ENCODE measurements around the gene EXOG. TPM values are rescaled to one million over a fixed set of nuclear protein-coding genes. Genes with fewer than 3 reads are reported as not detected.

Gene EXOG
- total RNA-seq, 1 experiment from 2014 or later, result 8.3 TPM

DNA sequence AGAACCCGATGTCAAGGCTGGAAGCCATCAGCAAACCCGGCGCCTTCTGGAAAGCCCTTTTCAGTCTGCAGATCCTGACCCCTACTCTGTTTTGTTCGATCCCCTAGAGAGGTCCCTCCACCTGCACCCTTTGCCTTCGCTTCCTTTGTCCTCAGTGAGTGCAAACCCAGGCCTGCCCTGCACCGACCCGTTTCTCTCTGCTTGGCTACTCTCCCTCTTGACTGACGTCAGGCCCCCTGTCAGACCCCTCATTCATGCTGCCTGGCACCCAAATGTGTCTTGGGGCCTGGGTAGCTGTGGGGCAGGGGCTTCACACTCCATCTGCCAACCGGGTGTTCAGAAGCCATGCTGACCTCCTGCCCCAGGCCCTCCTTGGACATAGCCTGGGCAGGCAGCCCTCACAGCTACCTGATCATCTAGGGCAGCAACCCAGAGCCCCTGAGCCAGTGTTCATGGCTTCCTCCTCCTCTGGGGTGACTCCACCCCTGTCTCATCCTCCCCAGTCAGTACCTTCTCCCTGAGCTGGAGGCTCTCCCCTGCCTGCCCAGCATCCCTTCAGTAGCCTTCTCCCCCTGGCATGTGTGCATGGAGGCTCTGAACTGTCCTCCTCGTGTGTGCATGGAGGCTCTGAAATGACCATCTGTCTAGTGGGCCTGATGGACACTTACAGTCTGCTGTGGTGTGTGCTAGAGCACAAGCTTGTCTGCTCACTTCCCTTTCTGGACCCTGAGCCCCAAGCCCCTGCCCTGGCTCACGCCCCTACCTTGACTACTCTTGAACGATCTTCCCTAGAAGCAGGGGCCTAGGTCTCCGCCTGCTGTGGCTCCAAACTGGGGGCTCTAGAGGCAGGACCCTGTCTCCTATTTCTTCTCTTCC lies 69.4 kb downstream of the EXOG start:
- no peak for ATAC-seq
- no peaks in the 10 kb centered on the region for H3K27me3 ChIP-seq (ENCODE audit: insufficient read depth, low read length)
- CTCF ChIA-PET, result no interaction called here

More for the DNA sequence above, 69.4 kb downstream of the EXOG start:
- RAD21 ChIA-PET (ENCODE audit: low non-redundant PET in 1 of 2, low total read pairs in 2 of 2, uncharacterized antibody in 2 of 2, unreplicated experiment in 2 of 2), result no interaction called here
- no peaks in the 10 kb centered on the region for H3K9me2 ChIP-seq (ENCODE audit: insufficient read depth)
- no peak for DNase-seq (ENCODE audit: low read depth, low spot score)
- no peaks in the 10 kb centered on the region for H3K36me3 ChIP-seq (ENCODE audit: control insufficient read depth in 1 of 2, insufficient read depth in 2 of 2, low read length in 2 of 2)
- TF ChIP-seq EGR1 (IDR thresholded peaks at IDR 0.05; ENCODE audit: low read depth) (no peak), JUND (IDR thresholded peaks at IDR 0.05) (no peak), YY1 (IDR thresholded peaks at IDR 0.05; ENCODE audit: extremely low read depth, insufficient replicate concordance, low read depth, low read length) (no peak), POLR2AphosphoS5 (IDR thresholded peaks at IDR 0.05; ENCODE audit: low read depth, low read length) (no peak), EZH2 (IDR thresholded peaks at IDR 0.05) (no peak), ZBTB33 (IDR thresholded peaks at IDR 0.05; ENCODE audit: extremely low read depth, insufficient replicate concordance, low read length) (no peak), EZH2phosphoT487 (IDR thresholded peaks at IDR 0.05; ENCODE audit: borderline replicate concordance) (no peak), POLR2A (IDR thresholded peaks at IDR 0.05; ENCODE audit: borderline replicate concordance, extremely low read depth, insufficient read depth, insufficient read length) (no peak), ZNF274 (IDR thresholded peaks at IDR 0.05; ENCODE audit: low read depth, low read length) (no peak), SRF (IDR thresholded peaks at IDR 0.05; ENCODE audit: low read depth) (no peak), SP1 (IDR thresholded peaks at IDR 0.05; ENCODE audit: low read depth) (no peak), ELF1 (IDR thresholded peaks at IDR 0.05; ENCODE audit: borderline replicate concordance, low read depth) (no peak), RAD21 (IDR thresholded peaks at IDR 0.05; ENCODE audit: low read depth) (no peak), TCF7L2 (IDR thresholded peaks at IDR 0.05; ENCODE audit: borderline replicate concordance, extremely low read depth, insufficient read depth, insufficient read length) (no peak), CEBPB (IDR thresholded peaks at IDR 0.05; ENCODE audit: low read depth) (no peak), FOSL1 (IDR thresholded peaks at IDR 0.05; ENCODE audit: low read depth) (no peak), CBX3 (IDR thresholded peaks at IDR 0.05; ENCODE audit: low read depth) (no peak), REST (IDR thresholded peaks at IDR 0.05; ENCODE audit: low read depth) (no peak)
- TF ChIP-seq, protein P1, sequence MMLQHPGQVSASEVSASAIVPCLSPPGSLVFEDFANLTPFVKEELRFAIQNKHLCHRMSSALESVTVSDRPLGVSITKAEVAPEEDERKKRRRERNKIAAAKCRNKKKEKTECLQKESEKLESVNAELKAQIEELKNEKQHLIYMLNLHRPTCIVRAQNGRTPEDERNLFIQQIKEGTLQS (IDR thresholded peaks at IDR 0.05), result no peak
- TF ChIP-seq, protein P2, sequence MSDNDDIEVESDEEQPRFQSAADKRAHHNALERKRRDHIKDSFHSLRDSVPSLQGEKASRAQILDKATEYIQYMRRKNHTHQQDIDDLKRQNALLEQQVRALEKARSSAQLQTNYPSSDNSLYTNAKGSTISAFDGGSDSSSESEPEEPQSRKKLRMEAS (IDR thresholded peaks at IDR 0.05), result no peak
- H3K79me2 ChIP-seq (ENCODE audit: insufficient read depth, low read length), result no peaks in the 10 kb centered on the region
- BruUV-seq (replicated peaks), result no TSS peak
- POLR2A ChIA-PET, result no interaction called here
- no peaks in the 10 kb centered on the region for H4K20me1 ChIP-seq (ENCODE audit: insufficient read depth)
- H2AFZ ChIP-seq (ENCODE audit: low read depth, low read length, poor library complexity, severe bottlenecking), result no peak overlapping the region
- H3K9ac ChIP-seq (ENCODE audit: low read length), result no peak overlapping the region
- intact Hi-C loops (cut with micrococcal nuclease), result no loop called here
- H3K27ac ChIP-seq (ENCODE audit: low read depth, low read length), result no peak overlapping the region
- no peaks in the 10 kb centered on the region for H3K4me1 ChIP-seq (ENCODE audit: control insufficient read depth in 1 of 2, insufficient read depth in 2 of 2, low read length in 2 of 2)
- H3K4me2 ChIP-seq (ENCODE audit: low read length), result no peak overlapping the region
- H3K9me3 ChIP-seq (ENCODE audit: control insufficient read depth in 1 of 2, insufficient read depth in 1 of 2, low read depth in 1 of 2, low read length in 2 of 2), result no peaks in the 10 kb centered on the region
- H3K4me3 ChIP-seq (replicated peaks in 1 of 2; ENCODE audit: low read depth in 1 of 2, low read length in 2 of 2), result no peak overlapping the region
